SJCRH30 (cell line): ENCODE results near the gene SATB2. TPM values are rescaled to one million over a fixed set of nuclear protein-coding genes. Genes with fewer than 3 reads are reported as not detected.

Experiments
- DNase-seq, 2 experiments: peaks; one replicate each; pipeline ENCODE4 v3.0.0-alpha.2; 2015 to 2020
- H3K27ac ChIP-seq: fragments of 250-450 bp; sonication (Bioruptor Pico); 2 replicates; pipeline ENCODE4 v1.5.1; 2020; ENCODE audit warnings: mild to moderate bottlenecking, moderate library complexity
- H3K27me3 ChIP-seq: fragments of 250-450 bp; sonication (Bioruptor Pico); 2 replicates; pipeline ENCODE4 v1.5.1; 2020; ENCODE audit warnings: mild to moderate bottlenecking, moderate library complexity
- H3K36me3 ChIP-seq: fragments of 250-450 bp; sonication (Bioruptor Pico); 2 replicates; pipeline ENCODE4 v1.5.1; 2020; ENCODE audit warnings: mild to moderate bottlenecking, moderate library complexity
- H3K4me1 ChIP-seq: fragments of 250-450 bp; sonication (Bioruptor Pico); 2 replicates; pipeline ENCODE4 v1.5.1; 2020; ENCODE audit warnings: mild to moderate bottlenecking, moderate library complexity
- H3K4me3 ChIP-seq: fragments of 250-450 bp; sonication (Bioruptor Pico); 2 replicates; pipeline ENCODE4 v1.5.1; 2020; ENCODE audit warnings: mild to moderate bottlenecking, moderate library complexity
- H3K9me3 ChIP-seq: fragments of 250-450 bp; sonication (Bioruptor Pico); replicated peaks from 2 replicates; pipeline ENCODE4 v1.5.1; 2020; ENCODE audit warnings: mild to moderate bottlenecking, moderate library complexity
- total RNA-seq: library from RNA; depleted of rRNA; stranded (reverse); fragments of >200 nt; shearing (Covaris generic); gene quantifications from 2 replicates; pipeline ENCODE4 v1.2.3, GENCODE V29; 2014

SATB2 gene
- total RNA-seq, 1 experiment from 2014 or later = 14.8 TPM

- H3K27ac ChIP-seq = no peak overlapping the region
- no peak overlapping the region for H3K4me3 ChIP-seq
- no peaks in the 10 kb centered on the region for H3K4me1 ChIP-seq
- no peaks in the 10 kb centered on the region for H3K27me3 ChIP-seq
- H3K9me3 ChIP-seq = no peaks in the 10 kb centered on the region
- H3K36me3 ChIP-seq = peaks cover 3% of the 10 kb centered on the region
- DNase-seq = no peak
These were observed 184.7 kb downstream of the SATB2 start for GRCh38 chr2:199273042-199273511.

- Histone ChIP-seq H3K36me3 (no peaks in the 10 kb centered on the region), H3K27ac (no peak overlapping the region), H3K27me3 (no peaks in the 10 kb centered on the region), H3K4me1 (0 out of 2 replicates have a peak, but pooled peaks cover 2% of the 10 kb centered on the region), H3K4me3 (no peak overlapping the region), H3K9me3 (peaks cover 3% of the 10 kb centered on the region; the same call in 1 of the 2 replicates)
- DNase-seq = no peak
These were observed 195.8 kb downstream of the SATB2 start for GRCh38 chr2:199261936-199262335.

- no peak overlapping the region for H3K4me3 ChIP-seq
- no peaks in the 10 kb centered on the region for H3K27me3 ChIP-seq
- H3K36me3 ChIP-seq = no peaks in the 10 kb centered on the region
- DNase-seq = peak; percentile 31 to 60
- H3K4me1 ChIP-seq = 0 out of 2 replicates have a peak, but pooled peaks cover 2% of the 10 kb centered on the region
- H3K27ac ChIP-seq = no peak overlapping the region
- H3K9me3 ChIP-seq = peaks cover 3% of the 10 kb centered on the region; the same call in 1 of the 2 replicates
These were observed 196.5 kb downstream of the SATB2 start for GRCh38 chr2:199261239-199261638.

- H3K27me3 ChIP-seq = no peaks in the 10 kb centered on the region
- H3K9me3 ChIP-seq = peaks cover 3% of the 10 kb centered on the region; the same call in 1 of the 2 replicates
- no peaks in the 10 kb centered on the region for H3K36me3 ChIP-seq
- no peak overlapping the region for H3K4me3 ChIP-seq
- no peak for DNase-seq
- no peak overlapping the region for H3K27ac ChIP-seq
- H3K4me1 ChIP-seq = 0 out of 2 replicates have a peak, but pooled peaks cover 2% of the 10 kb centered on the region
These were observed 198.1 kb downstream of the SATB2 start for GRCh38 chr2:199259671-199260070.

GRCh38 chr2:199258291-199258690, 199.4 kb downstream of the SATB2 start:
- peaks cover 3% of the 10 kb centered on the region; the same call in 1 of the 2 replicates for H3K9me3 ChIP-seq
- H3K27me3 ChIP-seq = no peaks in the 10 kb centered on the region
- no peak overlapping the region for H3K4me3 ChIP-seq
- 0 out of 2 replicates have a peak, but pooled peaks cover 2% of the 10 kb centered on the region for H3K4me1 ChIP-seq
- H3K36me3 ChIP-seq = no peaks in the 10 kb centered on the region
- no peak for DNase-seq
- H3K27ac ChIP-seq = no peak overlapping the region

- Histone ChIP-seq H3K4me3 (no peak overlapping the region), H3K27ac (no peak overlapping the region), H3K9me3 (peaks cover 1% of the 10 kb centered on the region; the same call in 1 of the 2 replicates), H3K4me1 (0 out of 2 replicates have a peak, but pooled peaks cover 2% of the 10 kb centered on the region), H3K36me3 (no peaks in the 10 kb centered on the region), H3K27me3 (no peaks in the 10 kb centered on the region)
- no peak for DNase-seq
These were observed 200.2 kb downstream of the SATB2 start for GRCh38 chr2:199257261-199258224.

GRCh38 chr2:199230091-199230490, 227.6 kb downstream of the SATB2 start:
- Histone ChIP-seq H3K9me3 (no peaks in the 10 kb centered on the region), H3K4me1 (no peaks in the 10 kb centered on the region), H3K27me3 (no peaks in the 10 kb centered on the region), H3K36me3 (no peaks in the 10 kb centered on the region), H3K4me3 (no peak overlapping the region), H3K27ac (no peak overlapping the region)
- no peak for DNase-seq

- Histone ChIP-seq H3K4me1 (no peaks in the 10 kb centered on the region), H3K9me3 (no peaks in the 10 kb centered on the region), H3K27ac (no peak overlapping the region), H3K27me3 (no peaks in the 10 kb centered on the region), H3K4me3 (no peak overlapping the region), H3K36me3 (no peaks in the 10 kb centered on the region)
- DNase-seq = peak; percentile 32 to 47
These were observed 228.6 kb downstream of the SATB2 start for GRCh38 chr2:199228887-199229819.

GRCh38 chr2:199223791-199224190, 233.9 kb downstream of the SATB2 start:
- peak in 1 of 2 experiments; percentile 14 for DNase-seq
- H3K27me3 ChIP-seq = no peaks in the 10 kb centered on the region
- no peak overlapping the region for H3K27ac ChIP-seq
- no peak overlapping the region for H3K4me3 ChIP-seq
- no peaks in the 10 kb centered on the region for H3K9me3 ChIP-seq
- H3K4me1 ChIP-seq = no peaks in the 10 kb centered on the region
- H3K36me3 ChIP-seq = no peaks in the 10 kb centered on the region

GRCh38 chr2:199220920-199221319, 236.8 kb downstream of the SATB2 start:
- Histone ChIP-seq H3K27ac (no peak overlapping the region), H3K4me3 (no peak overlapping the region), H3K4me1 (no peaks in the 10 kb centered on the region), H3K36me3 (no peaks in the 10 kb centered on the region), H3K27me3 (no peaks in the 10 kb centered on the region), H3K9me3 (no peaks in the 10 kb centered on the region)
- no peak for DNase-seq

GRCh38 chr2:199219551-199219950, 238.2 kb downstream of the SATB2 start:
- H3K27me3 ChIP-seq = no peaks in the 10 kb centered on the region
- H3K4me1 ChIP-seq = no peaks in the 10 kb centered on the region
- no peaks in the 10 kb centered on the region for H3K9me3 ChIP-seq
- H3K4me3 ChIP-seq = no peak overlapping the region
- DNase-seq = no peak
- no peak overlapping the region for H3K27ac ChIP-seq
- H3K36me3 ChIP-seq = no peaks in the 10 kb centered on the region
